Ovary (tissue), 9 donors: Measurements from ENCODE around the gene SPACA9. TPM values are rescaled to one million over a fixed set of nuclear protein-coding genes. Genes with fewer than 3 reads are reported as not detected.

Experiments
- DNase-seq, 5 donors: peaks; one replicate each; pipeline ENCODE4 v3.0.0-alpha.2; 2019 to 2020
- H3K27ac ChIP-seq, 2 donors: fragments of 200-600 bp; one replicate each; pipeline versions ENCODE4 v1.5.1 to v1.8.0; 2019 to 2022
- H3K27me3 ChIP-seq: fragments of 200-600 bp; one replicate; pipeline ENCODE4 v1.8.0; 2022
- H3K36me3 ChIP-seq: fragments of 200-600 bp; sonication (generic); one replicate; pipeline ENCODE4 v1.5.1; 2019
- H3K4me1 ChIP-seq: one replicate; pipeline ENCODE4 v1.8.1; 2013; ENCODE audit warnings: mild to moderate bottlenecking, moderate library complexity; ENCODE audit not compliant: insufficient read depth
- H3K4me3 ChIP-seq: fragments of 200-600 bp; sonication (generic); one replicate; pipeline ENCODE4 v1.5.1; 2017
- H3K9me3 ChIP-seq, 2 donors: fragments of 200-600 bp in 1 of 2; sonication (generic) in 1 of 2; one replicate each; pipeline versions ENCODE4 v1.5.1 to v1.8.1; 2013 to 2019; ENCODE audit warnings: mild to moderate bottlenecking in 1 of 2, moderate library complexity in 1 of 2
- EP300 ChIP-seq: sonication (generic); formaldehyde crosslinking; IDR thresholded peaks from one replicate; pipeline ENCODE4 v1.6.1; 2017; ENCODE audit warnings: antibody characterized with exemption
- POLR2A ChIP-seq: fragments of 450-650 bp; IDR thresholded peaks from one replicate; pipeline ENCODE4 v1.6.1; 2017; ENCODE audit warnings: antibody characterized with exemption, mild to moderate bottlenecking, moderate library complexity
- WGBS, 3 donors: extraction: QIAGEN DNeasy Blood & Tissue Kit in 1 of 3; methylation state at CpG; one replicate each; pipeline versions ENCODE4 v1.1.5 to v1.1.7; 2013 to 2017; 5-methylcytosine and 5-hydroxymethylcytosine counted together
- intact Hi-C, 4 donors: fragments of 100-400 bp; cut with DNase I; formaldehyde crosslinking; loops; one replicate each; pipeline versions ENCODE4 v1.11.0 to v1.15.1; 2022 to 2023
- polyA plus RNA-seq, 2 donors: library from polyadenylated mRNA; stranded (reverse); fragments of 200-250 nt in 1 of 2; fragments of 350-450 nt in 1 of 2; fragmentation: Illumina TruSeq in 1 of 2; extraction: RNeasy Lipid Tissue Mini Kit (QIAGEN cat#74804) in 1 of 2; gene quantifications; one replicate each; pipeline ENCODE4 v1.2.3, GENCODE V29; 2013 to 2014
- total RNA-seq, 7 donors: library from RNA; depleted of rRNA in 2 of 7; stranded (reverse); fragments of >200 nt in 2 of 7; fragmentation: NEBNext Ultra II Directional in 3 of 7; extraction: Animal tissue kit (Norgen Biotek cat#: 25700) in 3 of 7; gene quantifications; one replicate each; pipeline versions ENCODE4 v1.1.0 to v1.2.4, GENCODE V29; 2016 to 2023
- TF ChIP-seq, protein P1 (sequence below), 3 donors: fragments of 450-650 bp in 2 of 3; fragments of 200-600 bp in 1 of 3; IDR thresholded peaks; one replicate each; pipeline versions ENCODE4 v1.5.1 to v1.8.0; 2016 to 2022; ENCODE audit warnings: antibody characterized with exemption in 3 of 3, mild to moderate bottlenecking in 1 of 3
- donor health status: DM: no; HTN: no; CAD: no; lungs with moderate emphysema.
- donor health status: DM: no; HTN: no; CAD: no.
- donor health status: Bipolar disorder and iron deficiency.
- donor health status: DM: yes; HTN: yes; CAD: no.
- donor health status: DM: no; HTN: no; CAD: no.
- donor health status: DM: yes; HTN: yes; CAD: no.

SPACA9 gene
- total and polyA plus RNA-seq, 9 donors, result 4.6 to 22.4 (median 8.6) TPM

DNA sequence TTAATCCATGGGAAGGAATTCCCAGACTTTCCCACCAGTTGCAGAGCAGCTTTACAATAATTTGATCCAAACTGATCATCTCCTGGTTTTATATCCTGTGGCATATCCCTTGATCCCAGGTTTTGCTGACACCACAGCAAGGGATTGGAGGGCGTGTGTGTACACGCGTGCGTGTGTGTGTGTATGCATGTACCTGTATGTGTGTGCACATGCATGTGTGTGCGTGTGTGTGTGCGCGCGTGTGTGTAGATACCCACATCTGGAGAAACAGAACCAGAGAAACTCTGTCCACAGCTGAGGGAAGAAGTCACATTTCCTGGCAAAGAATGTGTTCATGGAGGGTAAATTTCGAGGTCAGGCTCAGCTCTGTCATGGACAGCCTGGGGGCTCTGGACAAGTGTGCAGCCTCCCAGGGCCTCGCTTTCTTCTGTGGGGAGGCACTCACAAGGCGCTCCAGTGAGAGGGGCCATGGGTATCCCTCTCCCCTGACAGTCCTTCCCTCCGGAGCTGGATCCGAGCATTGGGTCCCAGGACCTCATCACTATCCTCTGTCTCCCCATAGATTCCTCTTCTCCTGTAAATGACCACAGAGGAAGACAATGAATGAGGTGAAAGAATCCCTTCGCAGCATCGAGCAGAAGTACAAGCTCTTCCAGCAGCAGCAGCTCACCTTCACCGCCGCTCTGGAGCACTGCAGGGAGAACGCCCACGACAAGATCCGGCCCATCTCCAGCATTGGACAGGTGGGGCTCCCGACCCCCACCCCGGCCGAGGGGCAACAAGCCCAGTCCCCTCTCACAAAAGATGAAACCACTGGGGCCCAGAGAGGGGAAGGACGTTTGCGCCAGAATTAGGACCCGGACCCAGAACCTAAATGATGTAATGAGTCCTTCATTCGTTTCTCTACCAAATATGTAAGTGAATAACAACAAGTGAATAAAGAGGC lies 4.9 kb downstream of the SPACA9 start:
- H3K36me3 ChIP-seq, result no peaks in the 10 kb centered on the region
- no peak for DNase-seq
- no peaks in the 10 kb centered on the region for H3K9me3 ChIP-seq
- no peaks in the 10 kb centered on the region for H3K27me3 ChIP-seq
- 87 to 91% (median 90%) methylated on average over 27 of the region's 27 CpGs for WGBS, 3 donors
- no peak overlapping the region for H3K27ac ChIP-seq
- intact Hi-C loops, result no loop called here
- H3K4me3 ChIP-seq, result no peak overlapping the region
- H3K4me1 ChIP-seq, result no peaks in the 10 kb centered on the region
- TF ChIP-seq, protein P1, sequence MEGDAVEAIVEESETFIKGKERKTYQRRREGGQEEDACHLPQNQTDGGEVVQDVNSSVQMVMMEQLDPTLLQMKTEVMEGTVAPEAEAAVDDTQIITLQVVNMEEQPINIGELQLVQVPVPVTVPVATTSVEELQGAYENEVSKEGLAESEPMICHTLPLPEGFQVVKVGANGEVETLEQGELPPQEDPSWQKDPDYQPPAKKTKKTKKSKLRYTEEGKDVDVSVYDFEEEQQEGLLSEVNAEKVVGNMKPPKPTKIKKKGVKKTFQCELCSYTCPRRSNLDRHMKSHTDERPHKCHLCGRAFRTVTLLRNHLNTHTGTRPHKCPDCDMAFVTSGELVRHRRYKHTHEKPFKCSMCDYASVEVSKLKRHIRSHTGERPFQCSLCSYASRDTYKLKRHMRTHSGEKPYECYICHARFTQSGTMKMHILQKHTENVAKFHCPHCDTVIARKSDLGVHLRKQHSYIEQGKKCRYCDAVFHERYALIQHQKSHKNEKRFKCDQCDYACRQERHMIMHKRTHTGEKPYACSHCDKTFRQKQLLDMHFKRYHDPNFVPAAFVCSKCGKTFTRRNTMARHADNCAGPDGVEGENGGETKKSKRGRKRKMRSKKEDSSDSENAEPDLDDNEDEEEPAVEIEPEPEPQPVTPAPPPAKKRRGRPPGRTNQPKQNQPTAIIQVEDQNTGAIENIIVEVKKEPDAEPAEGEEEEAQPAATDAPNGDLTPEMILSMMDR (IDR thresholded peaks at IDR 0.05), result no peak
- TF ChIP-seq POLR2A (no peak), EP300 (no peak)

DNA sequence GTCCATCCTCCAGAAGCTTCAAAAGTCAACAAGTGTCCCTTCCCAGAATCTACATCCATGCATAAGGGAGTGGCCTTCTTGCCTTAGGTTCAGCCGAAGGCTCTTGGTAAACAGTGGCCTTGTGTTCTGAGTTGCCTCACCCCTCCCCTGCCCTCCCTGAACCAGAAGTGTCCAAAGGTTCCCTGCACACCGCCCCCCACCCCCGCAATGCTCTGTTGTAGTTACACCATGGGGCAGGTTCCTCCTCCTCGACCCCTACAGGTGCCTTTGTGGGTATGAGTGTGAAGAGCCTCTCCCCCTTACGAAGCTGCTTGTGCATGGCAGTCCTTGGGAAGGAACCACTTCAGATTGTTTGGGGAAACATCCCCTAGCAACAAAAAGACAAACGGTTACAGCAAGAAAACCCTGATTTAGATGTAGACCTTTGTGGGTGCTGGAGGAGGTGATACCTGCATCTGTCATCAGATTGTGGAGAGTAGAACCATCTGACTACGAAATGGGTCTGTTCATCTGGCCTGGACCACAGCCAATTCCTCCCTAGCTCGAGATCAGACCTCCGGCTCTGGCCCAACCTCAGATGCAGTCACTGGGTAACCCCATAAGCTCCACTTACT lies 7.1 kb downstream of the SPACA9 start:
- H3K4me3 ChIP-seq, result no peak overlapping the region
- H3K27me3 ChIP-seq, result no peaks in the 10 kb centered on the region
- 54 to 68% (median 62%) methylated on average over 9 of the region's 9 CpGs for WGBS, 3 donors
- no peak for DNase-seq
- H3K36me3 ChIP-seq, result no peaks in the 10 kb centered on the region
- TF ChIP-seq EP300 (no peak), POLR2A (no peak)
- TF ChIP-seq, protein P1 (IDR thresholded peaks at IDR 0.05), result no peak
- H3K9me3 ChIP-seq, result no peaks in the 10 kb centered on the region
- intact Hi-C loops, result no loop called here
- no peaks in the 10 kb centered on the region for H3K4me1 ChIP-seq
- no peak overlapping the region for H3K27ac ChIP-seq

DNA sequence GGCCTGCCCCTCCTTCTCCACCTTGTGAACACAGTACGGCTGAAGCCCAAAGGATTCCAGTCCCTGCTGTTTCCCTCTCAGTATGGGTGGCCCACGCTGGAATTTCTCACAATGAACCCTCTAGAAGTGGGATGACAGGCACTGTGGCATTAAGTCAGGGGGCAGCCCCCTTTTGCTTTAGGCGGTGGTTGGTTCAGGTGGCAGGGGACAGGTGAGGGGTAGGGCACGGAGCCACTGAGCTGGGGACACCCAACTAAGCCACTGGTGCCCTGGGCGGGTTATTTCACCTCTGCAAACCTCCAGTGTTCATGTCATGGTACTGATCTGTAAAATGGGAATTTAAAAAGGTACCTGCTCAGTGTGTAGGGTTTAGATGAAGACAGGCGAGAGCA lies 7.6 kb downstream of the SPACA9 start:
- H3K27ac ChIP-seq, result no peak overlapping the region
- H3K9me3 ChIP-seq, result no peaks in the 10 kb centered on the region
- no peaks in the 10 kb centered on the region for H3K27me3 ChIP-seq
- H3K4me3 ChIP-seq, result no peak overlapping the region
- intact Hi-C loops, result no loop called here
- no peak for DNase-seq
- no peaks in the 10 kb centered on the region for H3K36me3 ChIP-seq
- H3K4me1 ChIP-seq, result no peaks in the 10 kb centered on the region
- no peak for TF ChIP-seq EP300
- TF ChIP-seq, protein P1 (IDR thresholded peaks at IDR 0.05), result no peak
- TF ChIP-seq POLR2A, result no peak
- 90 to 99% (median 94%) methylated on average over 6 of the region's 6 CpGs for WGBS, 3 donors

DNA sequence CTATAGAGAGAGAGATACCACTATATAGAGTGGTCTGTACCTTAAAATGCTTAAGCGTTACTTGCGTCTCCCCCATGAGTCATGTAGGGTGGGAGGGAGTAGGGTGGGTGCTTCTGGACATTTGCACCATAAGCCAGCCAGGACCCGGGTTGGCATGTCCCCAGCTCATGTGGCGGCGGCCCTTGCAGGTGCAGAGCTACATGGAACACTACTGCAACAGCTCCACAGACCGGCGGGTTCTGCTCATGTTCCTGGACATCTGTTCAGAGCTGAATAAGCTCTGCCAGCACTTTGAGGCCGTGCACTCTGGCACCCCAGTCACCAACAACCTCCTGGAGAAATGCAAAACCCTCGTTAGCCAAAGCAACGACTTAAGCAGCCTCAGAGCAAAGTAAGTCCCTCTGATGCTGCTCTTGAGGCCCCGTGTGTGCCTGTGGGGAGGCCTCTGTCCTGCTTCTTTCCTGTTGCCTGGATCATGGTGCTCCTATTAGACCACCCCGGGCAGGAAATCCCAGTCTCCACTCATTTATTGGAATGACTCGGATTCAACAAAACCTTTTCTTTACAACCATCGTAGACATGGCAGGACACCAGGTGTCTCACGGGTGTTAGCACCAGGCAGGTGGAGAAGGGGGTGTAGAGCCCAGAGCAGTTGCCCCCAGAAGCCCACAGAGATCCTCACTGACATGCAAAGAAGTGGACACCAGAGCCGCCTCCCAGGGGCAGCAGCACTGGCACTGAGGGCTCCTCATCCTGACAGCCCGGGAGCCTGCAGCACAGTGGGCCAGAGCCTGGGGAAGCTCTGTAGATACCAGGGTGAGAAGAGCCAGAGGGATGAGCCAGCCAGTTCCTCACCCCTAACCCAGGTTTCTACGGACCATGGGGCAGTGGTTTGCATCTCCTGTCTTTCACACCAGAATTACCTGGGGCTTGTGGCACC lies 8.8 kb downstream of the SPACA9 start:
- WGBS, 3 donors, result 83 to 87% (median 86%) methylated on average over 18 of the region's 18 CpGs
- intact Hi-C loops, result no loop called here
- Histone ChIP-seq H3K4me1 (no peaks in the 10 kb centered on the region), H3K27ac (no peak overlapping the region), H3K36me3 (no peaks in the 10 kb centered on the region), H3K27me3 (no peaks in the 10 kb centered on the region), H3K9me3 (no peaks in the 10 kb centered on the region), H3K4me3 (no peak overlapping the region)
- no peak for TF ChIP-seq EP300
- TF ChIP-seq, protein P1 (IDR thresholded peaks at IDR 0.05), result no peak
- no peak for TF ChIP-seq POLR2A
- peak in 1 of 5 donors; percentile 31 for DNase-seq
